K562 (cell line): Measurements from ENCODE around the gene AFDN. TPM values are rescaled to one million over a fixed set of nuclear protein-coding genes. Genes with fewer than 3 reads are reported as not detected.

Experiments
- ATAC-seq: fragments of 200-7000 bp; cut with Tn5 transposase; 3 replicates; pipeline ENCODE4 v1.9.1; 2020; ENCODE audit warnings: moderate library complexity
- BruUV-seq: library from RNA; stranded (reverse); fragments of 400-500 nt; replicated peaks from 2 replicates; lab custom pipeline; 2021; lab: Mats Ljungman, UMichigan
- CTCF ChIA-PET: fragments of 300-600 bp; formaldehyde crosslinking; extraction: SDS; loops from one replicate; lab custom pipeline; 2021; ENCODE audit warnings: low intra/inter-chr PET ratio; lab: Yijun Ruan, JAX
- POLR2A ChIA-PET: fragments of 300-600, 350-650 bp; sonication (Branson Sonifier 250); formaldehyde crosslinking; extraction: SDS; loops from one replicate; lab custom pipeline; 2021; ENCODE audit warnings: antibody characterized with exemption, inconsistent platforms; lab: Yijun Ruan, JAX
- DNase-seq, 4 experiments: peaks; one replicate each; pipeline versions ENCODE4 v3.0.0 to v3.0.0-alpha.2; 2011 to 2018; ENCODE audit warnings: low spot score in 3 of 4, mixed read lengths in 3 of 4; ENCODE audit errors: extremely low read depth in 1 of 4
- FAIRE-seq: peaks from 2 replicates; lab custom pipeline; 2011; peaks lifted over from hg19 to GRCh38; lab: Jason Lieb, UNC
- H2AFZ ChIP-seq: 2 replicates; pipeline ENCODE4 v1.6.0; 2011; ENCODE audit warnings: low read depth, low read length, control low read depth, inconsistent platforms
- H3K27ac ChIP-seq: fragments of 200-600 bp; 3 replicates; pipeline ENCODE4 v1.8.0; 2011; ENCODE audit warnings: low read depth, mild to moderate bottlenecking, control low read depth, inconsistent platforms, low read length, moderate library complexity, mixed read lengths; ENCODE audit errors: extremely low read depth
- H3K27me3 ChIP-seq, 2 experiments: fragments of 300-600 bp in 1 of 2; 2 replicates in 1 of 2; 3 replicates in 1 of 2; pipeline versions ENCODE4 v1.6.0 to v1.8.0; 2011; ENCODE audit warnings: inconsistent platforms in 2 of 2, low read length in 2 of 2, mild to moderate bottlenecking in 1 of 2, mixed read lengths in 1 of 2, moderate library complexity in 1 of 2; ENCODE audit not compliant: control insufficient read depth in 2 of 2, insufficient read depth in 2 of 2
- H3K36me3 ChIP-seq: fragments of 300-600 bp; 3 replicates; pipeline ENCODE4 v1.8.0; 2011; ENCODE audit warnings: mild to moderate bottlenecking, low read length, inconsistent platforms; ENCODE audit not compliant: control insufficient read depth, insufficient read depth
- H3K4me1 ChIP-seq, 2 experiments: fragments of 200-600 bp in 1 of 2; replicated peaks in 1 of 2; 2 replicates in 1 of 2; 3 replicates in 1 of 2; pipeline versions ENCODE4 v1.5.1 to v1.8.0; 2011; ENCODE audit warnings: inconsistent platforms in 2 of 2, low read length in 2 of 2, mild to moderate bottlenecking in 1 of 2, mixed read lengths in 1 of 2, moderate library complexity in 1 of 2; ENCODE audit not compliant: control insufficient read depth in 2 of 2, insufficient read depth in 2 of 2
- H3K4me2 ChIP-seq: 2 replicates; pipeline ENCODE4 v1.6.1; 2011; ENCODE audit warnings: low read length, control low read depth, inconsistent platforms, mixed read lengths; ENCODE audit not compliant: insufficient read depth
- H3K4me3 ChIP-seq: fragments of 200-600 bp; sonication (generic), shearing (Covaris generic); 2 replicates; pipeline ENCODE4 v1.5.1; 2016; ENCODE audit warnings: control low read depth, inconsistent platforms
- H3K79me2 ChIP-seq: fragments of 200-600 bp; 3 replicates; pipeline ENCODE4 v1.8.0; 2011; ENCODE audit warnings: low read length, inconsistent platforms; ENCODE audit not compliant: control insufficient read depth, insufficient read depth
- H3K9ac ChIP-seq, 2 experiments: 2 replicates each; pipeline versions ENCODE4 v1.6.0 to v1.6.1; 2011; ENCODE audit warnings: low read depth in 2 of 2, low read length in 2 of 2, control low read depth in 1 of 2, inconsistent platforms in 1 of 2, mild to moderate bottlenecking in 1 of 2, mixed read lengths in 1 of 2; ENCODE audit not compliant: insufficient read depth in 1 of 2
- H3K9me1 ChIP-seq: one replicate; pipeline ENCODE4 v1.6.0; 2011; ENCODE audit warnings: inconsistent platforms, mild to moderate bottlenecking, low read length, moderate library complexity; ENCODE audit not compliant: control insufficient read depth, insufficient read depth
- H3K9me3 ChIP-seq: replicated peaks from 2 replicates; pipeline ENCODE4 v1.5.1; 2011; ENCODE audit warnings: low read depth, low read length, inconsistent platforms; ENCODE audit not compliant: control insufficient read depth, insufficient read depth
- H4K20me1 ChIP-seq: replicated peaks from 2 replicates; pipeline ENCODE4 v1.6.1; 2011; ENCODE audit warnings: low read length, inconsistent platforms, mixed read lengths; ENCODE audit not compliant: control insufficient read depth, insufficient read depth
- REST ChIP-seq, 2 experiments: fragments of 450-650 bp; formaldehyde crosslinking in 1 of 2; IDR thresholded peaks; 2 replicates each; pipeline versions ENCODE4 v1.4.0 to v1.6.1; 2014 to 2020; ENCODE audit warnings: mild to moderate bottlenecking in 2 of 2, borderline replicate concordance in 1 of 2, low read depth in 1 of 2
- WGBS: fragments of 100-300 bp; shearing (Covaris generic); methylation state at CpG from one replicate; pipeline ENCODE4 v1.1.6; 2016; ENCODE audit warnings: low coverage, mixed read lengths; ENCODE audit not compliant: insufficient coverage; ENCODE audit errors: missing lambda C conversion rate; 5-methylcytosine and 5-hydroxymethylcytosine counted together
- in situ Hi-C: fragments of 300-500 bp; cut with MboI; formaldehyde crosslinking; loops from 4 replicates; pipeline ENCODE4 v1.15.0; 2018; ENCODE audit warnings: inconsistent platforms, mixed read lengths
- intact Hi-C: fragments of 100-400 bp; cut with micrococcal nuclease; formaldehyde crosslinking; loops from 2 replicates; pipeline ENCODE4 v1.14.2; 2022
- polyA plus RNA-seq, 8 experiments: library from polyadenylated mRNA; depleted of rRNA in 4 of 8; stranded (reverse) in 5 of 8; unstranded in 3 of 8; fragments of >200 nt; fragmentation: Nextera tagmentation in 2 of 8; fragmentation: Illumina TruSeq in 1 of 8; extraction: Ambion mirVana in 2 of 8; extraction: Trizol in 1 of 8; gene quantifications; 2 replicates each; pipeline versions ENCODE4 v1.2.1 to v1.2.3, GENCODE V29; 2011 to 2014; ENCODE audit warnings: inconsistent platforms in 1 of 8, missing spikeins in 1 of 8
- total RNA-seq, 7 experiments: library from RNA; depleted of rRNA in 6 of 7; stranded (reverse); fragments of >200 nt in 6 of 7; fragmentation: Illumina TruSeq in 2 of 7; extraction: Trizol in 2 of 7; gene quantifications; 2 replicates each; pipeline versions ENCODE4 v1.2.1 to v1.2.3, GENCODE V29; 2011 to 2021; ENCODE audit warnings: low replicate concordance in 1 of 7
- TF ChIP-seq, protein P1 (sequence below), 2 experiments: IDR thresholded peaks; 2 replicates each; pipeline ENCODE4 v1.6.1; 2011; ENCODE audit warnings: borderline replicate concordance in 1 of 2, control low read depth in 1 of 2, low read depth in 1 of 2, low read length in 1 of 2, mild to moderate bottlenecking in 1 of 2, mixed read lengths in 1 of 2, moderate library complexity in 1 of 2; ENCODE audit not compliant: insufficient read depth in 1 of 2, insufficient read length in 1 of 2, poor library complexity in 1 of 2, severe bottlenecking in 1 of 2; ENCODE audit errors: extremely low read depth in 1 of 2

Gene AFDN
- total and polyA plus RNA-seq, 9 of the 15 experiments (the other 6 are each of a cell fraction or from before 2014, with no cell fraction given) = 7.2 to 129 (median 105) TPM

DNA sequence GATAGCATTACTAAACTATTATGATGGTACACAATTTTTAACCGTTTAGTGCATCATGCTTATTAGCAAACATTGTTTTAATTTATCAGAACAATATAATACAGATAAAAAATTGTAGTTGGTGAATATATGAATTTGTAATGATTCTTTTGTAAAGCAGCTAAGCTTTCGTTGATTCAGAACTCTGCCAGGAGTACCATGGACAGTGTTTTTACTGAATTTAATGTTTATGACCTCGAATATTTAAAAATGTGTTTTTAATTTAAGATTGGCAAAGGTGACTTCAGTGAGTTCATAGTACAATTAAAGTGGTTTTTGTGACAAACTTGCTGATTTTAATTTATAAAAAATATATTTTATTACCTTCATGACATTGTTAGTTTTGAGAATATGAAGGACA lies 10.0 kb downstream of the AFDN start:
- Histone ChIP-seq H3K9me3 (no peaks in the 10 kb centered on the region), H3K4me3 (no peak overlapping the region), H3K4me1 (peaks cover 7 to 73% of the 10 kb centered on the region in 2 experiments), H3K27ac (no peak overlapping the region), H3K9me1 (peaks cover 4% of the 10 kb centered on the region), H3K27me3 (no peaks in the 10 kb centered on the region), H2AFZ (no peak overlapping the region), H3K36me3 (peaks cover 6% of the 10 kb centered on the region; the same call in 2 of the 3 replicates), H3K79me2 (peaks cover 100% of the 10 kb centered on the region), H3K9ac (no peak overlapping the region), H3K4me2 (no peak overlapping the region), H4K20me1 (peaks cover 17% of the 10 kb centered on the region)
- intact Hi-C loops (no loop called here), in situ Hi-C loops (no loop called here)
- WGBS = 63% methylated on average over 3 of the region's 3 CpGs
- ChIA-PET CTCF (no interaction called here), POLR2A (no interaction called here)
- DNase-seq (no peak), FAIRE-seq (no peak), ATAC-seq (no peak)
- TF ChIP-seq, protein P1, sequence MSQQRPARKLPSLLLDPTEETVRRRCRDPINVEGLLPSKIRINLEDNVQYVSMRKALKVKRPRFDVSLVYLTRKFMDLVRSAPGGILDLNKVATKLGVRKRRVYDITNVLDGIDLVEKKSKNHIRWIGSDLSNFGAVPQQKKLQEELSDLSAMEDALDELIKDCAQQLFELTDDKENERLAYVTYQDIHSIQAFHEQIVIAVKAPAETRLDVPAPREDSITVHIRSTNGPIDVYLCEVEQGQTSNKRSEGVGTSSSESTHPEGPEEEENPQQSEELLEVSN (IDR thresholded peaks at IDR 0.05; ENCODE audit: borderline replicate concordance in 1 of 2, extremely low read depth in 1 of 2, insufficient read depth in 1 of 2, insufficient read length in 1 of 2, low read depth in 1 of 2, low read length in 1 of 2, poor library complexity in 1 of 2, severe bottlenecking in 1 of 2) = no peak
- peak; percentile 86 for TF ChIP-seq REST (IDR thresholded peaks at IDR 0.05; ENCODE audit: borderline replicate concordance)
- TF ChIP-seq REST (CRISPR knock-in tag; IDR thresholded peaks at IDR 0.05; ENCODE audit: low read depth) = no peak
- no TSS peak for BruUV-seq
